ENCODE results near the gene RNF123. TPM values are rescaled to one million over a fixed set of nuclear protein-coding genes. Genes with fewer than 3 reads are reported as not detected.

The RNF123 gene
- total RNA-seq, 3 donors from 2014 or later (not counting 1 experiment from before 2014, with no cell fraction given), result 48.5 to 58.7 (median 55.6) TPM

- peaks cover 0 to 3% of the 10 kb centered on the region in 2 donors for H3K27me3 Mint-ChIP-seq (ENCODE audit: low read depth in 2 of 2)
- Histone ChIP-seq H3K27me3 (ENCODE audit: control insufficient read depth, insufficient read depth, low read length) (no peaks in the 10 kb centered on the region), H3K9me3 (ENCODE audit: control insufficient read depth, insufficient read depth, low read length) (no peaks in the 10 kb centered on the region), H3K27ac (ENCODE audit: low read length) (no peak overlapping the region), H3K4me1 (ENCODE audit: control insufficient read depth, insufficient read depth, low read length) (no peaks in the 10 kb centered on the region), H3K4me3 (ENCODE audit: low read length) (no peak overlapping the region), H3K36me3 (ENCODE audit: control insufficient read depth, insufficient read depth, low read length) (no peaks in the 10 kb centered on the region)
- TF ChIP-seq, protein P1, sequence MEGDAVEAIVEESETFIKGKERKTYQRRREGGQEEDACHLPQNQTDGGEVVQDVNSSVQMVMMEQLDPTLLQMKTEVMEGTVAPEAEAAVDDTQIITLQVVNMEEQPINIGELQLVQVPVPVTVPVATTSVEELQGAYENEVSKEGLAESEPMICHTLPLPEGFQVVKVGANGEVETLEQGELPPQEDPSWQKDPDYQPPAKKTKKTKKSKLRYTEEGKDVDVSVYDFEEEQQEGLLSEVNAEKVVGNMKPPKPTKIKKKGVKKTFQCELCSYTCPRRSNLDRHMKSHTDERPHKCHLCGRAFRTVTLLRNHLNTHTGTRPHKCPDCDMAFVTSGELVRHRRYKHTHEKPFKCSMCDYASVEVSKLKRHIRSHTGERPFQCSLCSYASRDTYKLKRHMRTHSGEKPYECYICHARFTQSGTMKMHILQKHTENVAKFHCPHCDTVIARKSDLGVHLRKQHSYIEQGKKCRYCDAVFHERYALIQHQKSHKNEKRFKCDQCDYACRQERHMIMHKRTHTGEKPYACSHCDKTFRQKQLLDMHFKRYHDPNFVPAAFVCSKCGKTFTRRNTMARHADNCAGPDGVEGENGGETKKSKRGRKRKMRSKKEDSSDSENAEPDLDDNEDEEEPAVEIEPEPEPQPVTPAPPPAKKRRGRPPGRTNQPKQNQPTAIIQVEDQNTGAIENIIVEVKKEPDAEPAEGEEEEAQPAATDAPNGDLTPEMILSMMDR (IDR thresholded peaks at IDR 0.05), result no peak
- no peaks in the 10 kb centered on the region for H3K4me1 Mint-ChIP-seq
- DNase-seq (no peak), ATAC-seq (no peak)
- 79% methylated on average over 4 of the region's 4 CpGs for WGBS (ENCODE audit: insufficient coverage)
- no peak overlapping the region for H3K4me3 Mint-ChIP-seq
- no peaks in the 10 kb centered on the region for H3K36me3 Mint-ChIP-seq
- intact Hi-C loops (cut with micrococcal nuclease), result no loop called here
- no peak overlapping the region for H3K27ac Mint-ChIP-seq
- H3K9me3 Mint-ChIP-seq, result no peaks in the 10 kb centered on the region
These were observed 29.6 kb upstream of the RNF123 start for GRCh38 chr3:49659756-49660155.

- Histone ChIP-seq H3K27me3 (ENCODE audit: control insufficient read depth, insufficient read depth, low read length) (no peaks in the 10 kb centered on the region), H3K9me3 (ENCODE audit: control insufficient read depth, insufficient read depth, low read length) (no peaks in the 10 kb centered on the region), H3K36me3 (ENCODE audit: control insufficient read depth, insufficient read depth, low read length) (no peaks in the 10 kb centered on the region), H3K27ac (ENCODE audit: low read length) (no peak overlapping the region), H3K4me1 (ENCODE audit: control insufficient read depth, insufficient read depth, low read length) (no peaks in the 10 kb centered on the region), H3K4me3 (ENCODE audit: low read length) (no peak overlapping the region)
- TF ChIP-seq, protein P1 (IDR thresholded peaks at IDR 0.05), result no peak
- Mint-ChIP-seq H3K36me3 (no peaks in the 10 kb centered on the region), H3K27me3 (ENCODE audit: low read depth in 2 of 2) (peaks cover 0 to 4% of the 10 kb centered on the region in 2 donors), H3K4me1 (no peaks in the 10 kb centered on the region), H3K4me3 (no peak overlapping the region), H3K9me3 (no peaks in the 10 kb centered on the region), H3K27ac (no peak overlapping the region)
- WGBS (ENCODE audit: insufficient coverage), result 93% methylated on average over 14 of the region's 14 CpGs
- ATAC-seq (no peak), DNase-seq (no peak)
- intact Hi-C loops (cut with micrococcal nuclease), result no loop called here
These were observed 28.1 kb upstream of the RNF123 start for GRCh38 chr3:49661281-49661680.

DNA sequence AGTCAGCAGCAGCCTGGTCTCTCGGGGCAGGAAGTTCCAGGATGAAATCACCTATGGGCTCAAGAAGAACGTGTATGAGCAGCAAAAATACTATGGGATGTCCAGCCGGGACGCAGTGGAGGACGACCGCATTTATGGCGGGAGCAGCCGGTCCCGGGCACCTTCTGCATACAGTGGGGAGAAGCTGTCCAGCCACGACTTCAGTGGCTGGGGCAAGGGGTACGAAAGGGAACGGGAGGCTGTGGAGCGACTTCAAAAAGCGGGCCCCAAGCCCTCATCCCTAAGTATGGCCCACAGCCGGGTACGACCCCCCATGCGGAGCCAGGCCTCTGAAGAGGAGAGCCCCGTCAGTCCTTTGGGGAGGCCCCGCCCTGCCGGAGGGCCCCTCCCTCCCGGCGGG lies 27.3 kb upstream of the RNF123 start:
- H3K36me3 ChIP-seq (ENCODE audit: control insufficient read depth, insufficient read depth, low read length), result no peaks in the 10 kb centered on the region
- H3K27me3 Mint-ChIP-seq (ENCODE audit: low read depth in 2 of 2), result peaks cover 0 to 6% of the 10 kb centered on the region in 2 donors
- no peaks in the 10 kb centered on the region for H3K9me3 Mint-ChIP-seq
- no peak overlapping the region for H3K27ac Mint-ChIP-seq
- DNase-seq (no peak), ATAC-seq (no peak)
- no peaks in the 10 kb centered on the region for H3K27me3 ChIP-seq (ENCODE audit: control insufficient read depth, insufficient read depth, low read length)
- H3K9me3 ChIP-seq (ENCODE audit: control insufficient read depth, insufficient read depth, low read length), result no peaks in the 10 kb centered on the region
- no peaks in the 10 kb centered on the region for H3K4me1 ChIP-seq (ENCODE audit: control insufficient read depth, insufficient read depth, low read length)
- no peak overlapping the region for H3K27ac ChIP-seq (ENCODE audit: low read length)
- 91% methylated on average over 22 of the region's 22 CpGs for WGBS (ENCODE audit: insufficient coverage)
- no peak overlapping the region for H3K4me3 Mint-ChIP-seq
- H3K4me3 ChIP-seq (ENCODE audit: low read length), result no peak overlapping the region
- H3K36me3 Mint-ChIP-seq, result no peaks in the 10 kb centered on the region
- intact Hi-C loops (cut with micrococcal nuclease), result no loop called here
- TF ChIP-seq, protein P1 (IDR thresholded peaks at IDR 0.05), result no peak
- no peaks in the 10 kb centered on the region for H3K4me1 Mint-ChIP-seq

- Mint-ChIP-seq H3K27me3 (ENCODE audit: low read depth in 2 of 2) (peaks cover 0 to 6% of the 10 kb centered on the region in 2 donors), H3K9me3 (no peaks in the 10 kb centered on the region), H3K36me3 (no peaks in the 10 kb centered on the region), H3K4me3 (no peak overlapping the region), H3K4me1 (no peaks in the 10 kb centered on the region), H3K27ac (no peak overlapping the region)
- ATAC-seq (no peak), DNase-seq (no peak)
- Histone ChIP-seq H3K4me3 (ENCODE audit: low read length) (no peak overlapping the region), H3K9me3 (ENCODE audit: control insufficient read depth, insufficient read depth, low read length) (no peaks in the 10 kb centered on the region), H3K36me3 (ENCODE audit: control insufficient read depth, insufficient read depth, low read length) (no peaks in the 10 kb centered on the region), H3K27ac (ENCODE audit: low read length) (no peak overlapping the region), H3K4me1 (ENCODE audit: control insufficient read depth, insufficient read depth, low read length) (no peaks in the 10 kb centered on the region), H3K27me3 (ENCODE audit: control insufficient read depth, insufficient read depth, low read length) (no peaks in the 10 kb centered on the region)
- intact Hi-C loops (cut with micrococcal nuclease), result no loop called here
- 93% methylated on average over 34 of the region's 34 CpGs for WGBS (ENCODE audit: insufficient coverage)
- TF ChIP-seq, protein P1 (IDR thresholded peaks at IDR 0.05), result no peak
These were observed 26.5 kb upstream of the RNF123 start for GRCh38 chr3:49662720-49663413.
